ENCODE data around the gene GOT2.
"Not testable (repeated sequence)": the region's sequence is repeated elsewhere in the genome, so short reads cannot be mapped to it uniquely, and the experiment has no call there.

Gene GOT2

DNA sequence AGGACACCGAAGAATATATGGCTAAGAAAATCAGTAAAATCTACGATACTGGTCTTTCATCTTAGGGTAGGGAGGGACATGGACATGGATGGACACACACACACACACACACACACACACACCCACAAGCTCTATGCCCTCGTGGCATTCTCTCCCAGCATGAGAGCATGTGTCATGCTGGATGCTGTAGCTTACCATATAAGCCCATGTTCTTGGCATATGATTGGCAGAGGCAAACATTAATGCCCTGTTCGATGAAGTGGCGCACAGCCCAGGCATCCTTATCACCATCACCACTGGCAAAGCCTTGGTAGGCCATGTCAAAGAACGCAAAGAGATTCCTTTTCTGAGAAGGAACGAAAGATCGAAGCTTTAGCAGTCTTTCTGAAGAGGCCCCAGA is 17.6 kb downstream of the GOT2 start:
- DNase-seq = no peak

- DNase-seq = no peak
These were observed 20.4 kb downstream of the GOT2 start for GRCh38 chr16:58713742-58714141.

- no peak for DNase-seq
These were observed 24.8 kb downstream of the GOT2 start for GRCh38 chr16:58709333-58709732.

GRCh38 chr16:58699151-58699550 is 35.0 kb downstream of the GOT2 start:
- no peak for DNase-seq

DNA sequence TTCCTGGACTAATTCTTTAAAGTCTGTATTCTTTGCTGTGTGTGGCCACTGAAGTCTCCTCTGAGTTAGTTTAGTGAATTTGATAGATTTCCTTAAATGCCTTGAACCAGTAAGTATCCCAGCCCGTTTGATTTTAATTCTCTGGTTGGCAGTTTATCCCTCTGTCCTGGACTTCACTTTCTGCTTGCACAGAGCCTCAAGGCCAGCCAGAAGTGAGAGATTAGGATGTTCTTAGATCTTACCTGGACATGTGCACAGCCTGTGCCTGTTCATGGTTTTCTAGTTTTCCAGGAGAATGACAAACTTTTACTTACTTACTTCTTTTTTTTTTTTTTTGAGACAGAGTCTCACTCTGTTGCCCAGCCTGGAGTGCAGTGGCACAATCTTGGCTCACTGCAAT is 38.7 kb downstream of the GOT2 start:
- no peak for DNase-seq

GRCh38 chr16:58692450-58692849 is 41.7 kb downstream of the GOT2 start:
- DNase-seq = no peak

DNA sequence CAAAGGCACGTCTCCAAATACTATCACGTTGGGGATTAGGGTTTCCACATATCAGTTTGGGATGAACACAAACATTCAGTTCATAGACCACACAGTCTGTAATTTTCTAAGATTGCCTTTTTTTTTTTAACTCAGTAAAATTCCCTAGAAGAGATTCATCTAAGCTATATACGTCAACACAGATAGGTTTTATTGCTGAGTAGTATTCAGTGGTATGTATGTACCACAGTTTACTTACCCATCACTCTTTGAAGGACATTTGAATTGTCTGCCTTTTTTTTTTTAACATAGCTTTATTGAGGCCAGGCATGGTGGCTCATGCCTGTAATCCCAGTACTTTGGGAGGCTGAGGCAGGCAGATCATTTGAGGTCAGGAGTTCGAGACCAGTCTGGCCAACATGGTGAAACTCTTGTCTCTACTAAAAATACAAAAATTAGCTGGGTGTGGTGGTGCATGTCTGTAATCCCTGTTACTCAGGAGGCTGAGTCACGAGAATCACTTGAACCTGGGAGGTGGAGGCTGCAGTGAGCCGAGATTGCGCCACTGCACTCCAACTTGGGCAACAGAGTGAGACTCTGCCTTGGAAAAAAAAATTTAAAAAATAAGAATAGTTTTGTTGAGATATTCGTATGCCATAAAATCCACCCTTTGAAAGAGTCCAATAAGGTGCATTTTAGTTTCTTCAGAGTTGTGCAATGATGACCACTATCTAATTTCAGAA is 47.0 kb downstream of the GOT2 start:
- DNase-seq = not testable (repeated sequence)

DNA sequence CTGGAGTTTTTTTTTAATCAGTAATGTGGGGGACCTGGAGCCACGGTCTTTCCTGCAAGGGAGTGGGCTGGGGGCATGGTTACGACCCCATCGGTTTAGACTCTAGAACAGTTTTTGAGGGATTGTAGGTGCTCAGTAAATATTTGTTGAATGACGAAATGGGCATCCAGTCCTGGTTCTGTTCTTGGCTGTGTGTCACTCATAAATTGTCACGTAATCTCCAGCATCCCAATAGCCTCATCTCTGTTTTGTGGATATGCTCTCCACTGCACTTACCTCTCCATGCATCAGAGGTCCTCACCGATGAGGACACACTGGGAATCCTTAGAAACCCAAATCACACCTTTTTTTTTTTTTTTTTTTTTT is 49.0 kb downstream of the GOT2 start:
- no peak for DNase-seq

DNA sequence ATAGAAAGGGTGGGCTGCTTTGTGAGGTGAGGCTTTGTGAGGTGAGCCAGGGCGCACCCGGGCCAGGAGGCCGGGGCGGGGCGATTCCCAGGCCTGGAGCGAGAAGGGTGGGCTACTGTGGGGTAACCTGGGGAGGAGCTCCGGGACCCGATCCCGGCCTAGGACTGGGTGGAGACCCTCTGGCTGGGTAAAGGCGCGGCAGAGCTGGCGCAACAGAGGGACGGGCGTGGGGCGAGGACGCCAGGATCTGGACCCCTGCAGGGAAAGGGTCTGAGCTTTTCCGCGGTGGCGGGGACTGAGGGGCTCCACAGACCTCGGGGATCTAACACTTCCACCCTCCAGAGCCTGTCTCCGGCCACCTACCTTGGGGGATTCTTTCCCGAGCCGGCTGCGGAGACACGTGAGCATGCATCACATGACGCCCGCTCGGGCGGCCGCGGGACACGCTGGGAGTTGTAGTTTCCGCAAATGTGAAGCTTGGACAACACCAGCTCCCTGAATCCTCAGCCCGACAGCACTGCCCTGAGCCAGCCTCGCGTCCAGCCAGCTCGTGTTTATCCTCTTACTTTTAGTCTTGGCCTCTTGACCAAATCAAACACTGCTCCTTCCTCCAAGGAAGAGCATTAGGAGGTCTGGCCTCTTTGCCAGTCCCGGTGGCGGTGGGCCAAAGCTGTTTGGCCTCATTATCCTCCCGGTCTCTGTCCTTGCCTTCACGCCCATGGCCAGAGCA is 49.6 kb downstream of the GOT2 start, which contains the start of gene SLC38A7:
SLC38A7 (minus strand) TSS at position 417 of the 730 bp plus-strand sequence. CDS start 4,644 bp downstream, outside the sequence.
- peak; percentile 59 to 78 (median 71) for DNase-seq

GRCh38 chr16:58684001-58684353 is 50.1 kb downstream of the GOT2 start:
- DNase-seq = peak in 1 of 3 experiments; percentile 33

DNA sequence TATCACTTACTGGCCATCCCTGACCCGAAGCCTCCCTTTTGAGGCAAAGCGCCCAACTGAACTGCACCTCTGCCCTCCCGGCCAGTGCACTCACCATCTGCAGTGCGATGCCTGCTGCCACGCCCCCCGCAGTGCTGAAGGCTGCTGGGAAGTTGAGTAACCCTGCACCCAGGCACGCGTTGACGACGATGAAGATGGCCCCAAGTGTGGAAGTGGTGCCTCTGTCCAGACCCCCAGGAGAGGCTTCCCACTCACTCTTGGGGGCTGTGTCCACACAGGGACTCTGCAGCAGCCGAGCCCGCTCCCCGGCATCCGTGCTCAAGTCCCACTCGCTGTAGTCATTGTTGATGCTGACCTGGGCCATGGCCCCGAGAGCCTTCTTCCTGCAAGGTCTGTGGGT is 54.4 kb downstream of the GOT2 start:
- no peak for DNase-seq

DNA sequence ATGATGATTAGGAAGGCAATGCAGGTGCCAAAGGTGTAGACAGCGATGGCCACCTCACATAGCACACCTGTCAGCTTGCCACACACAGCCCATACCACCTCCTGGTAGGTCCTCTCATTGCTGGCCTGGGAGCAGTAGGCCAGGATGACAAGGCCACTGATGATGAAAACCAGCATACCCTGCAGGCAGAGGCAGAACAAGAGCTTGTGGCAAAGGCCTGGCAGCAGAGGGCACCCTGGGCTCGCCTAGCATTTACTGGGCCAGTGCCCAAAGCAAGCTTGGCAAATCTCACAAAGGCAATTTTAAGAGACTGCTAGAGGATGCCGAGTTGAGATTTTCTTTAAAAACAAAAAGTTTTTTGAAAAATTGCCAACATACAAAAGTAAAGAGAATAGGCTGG is 55.4 kb downstream of the GOT2 start:
- DNase-seq = no peak

GRCh38 chr16:58678269-58678668 is 55.8 kb downstream of the GOT2 start:
- DNase-seq = no peak

GRCh38 chr16:58670946-58671583 is 63.1 kb downstream of the GOT2 start:
- no peak for DNase-seq

DNA sequence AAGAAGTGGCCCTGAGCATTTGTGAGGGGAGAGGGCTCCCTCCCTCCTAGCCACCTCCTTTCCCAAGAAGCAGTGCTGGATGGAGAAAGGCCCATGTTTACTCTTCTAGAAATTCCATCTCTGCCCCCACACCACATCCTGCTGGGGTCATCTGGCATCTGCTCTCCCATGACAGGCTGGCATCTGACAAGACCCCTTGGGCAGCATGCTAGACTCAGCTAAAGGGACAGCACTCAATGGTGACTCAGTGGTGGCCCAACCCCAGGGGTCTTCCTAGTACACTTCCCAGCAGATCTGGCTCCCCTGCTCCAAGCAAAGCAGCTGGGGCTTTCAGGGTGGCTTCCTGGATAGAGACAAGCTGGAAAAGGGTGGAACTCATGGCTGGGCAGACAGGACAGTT is 63.9 kb downstream of the GOT2 start:
- DNase-seq = no peak

GRCh38 chr16:58665200-58665599 is 68.9 kb downstream of the GOT2 start:
- DNase-seq = no peak

- peak; percentile 40 to 83 (median 52) for DNase-seq
These were observed 72.8 kb downstream of the GOT2 start for GRCh38 chr16:58661199-58661830.

DNA sequence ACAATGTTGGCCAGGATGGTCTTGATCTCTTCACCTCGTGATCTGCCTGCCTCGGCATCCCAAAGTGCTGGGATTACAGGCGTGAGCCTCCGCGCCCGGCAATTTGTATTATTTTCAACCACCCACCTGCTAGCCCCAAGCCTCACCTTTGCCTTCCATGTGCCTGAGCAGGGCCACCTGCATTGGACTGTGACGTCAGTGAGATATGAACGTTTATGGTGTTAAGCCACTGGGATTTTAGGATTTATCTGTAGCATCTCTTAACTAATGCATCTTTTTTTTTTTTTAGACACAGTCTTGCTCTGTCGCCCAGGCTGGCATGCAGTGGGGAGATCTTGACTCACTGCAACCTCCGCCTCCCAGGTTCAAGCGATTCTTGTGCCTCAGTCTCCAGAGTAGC is 74.2 kb downstream of the GOT2 start:
- not testable (repeated sequence) for DNase-seq

DNA sequence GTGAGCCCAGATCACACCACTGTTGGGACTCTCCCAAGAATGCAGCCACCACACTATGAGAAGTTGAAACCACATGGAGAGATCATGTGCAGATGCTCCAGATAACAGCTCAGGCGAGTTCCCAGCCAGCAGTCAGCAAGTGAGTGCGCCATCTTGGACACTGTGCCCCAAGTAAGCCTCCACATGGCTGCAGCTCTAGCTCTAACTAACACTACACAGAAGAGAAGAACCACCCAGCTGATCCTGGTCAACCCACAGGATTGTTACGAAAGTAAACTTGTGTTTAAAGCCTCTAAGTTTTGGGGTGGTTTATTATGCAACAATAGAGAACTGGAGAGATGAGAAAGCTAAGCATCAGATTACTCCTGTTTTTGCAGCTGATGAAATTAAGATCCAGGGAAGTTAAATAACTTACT is 75.3 kb downstream of the GOT2 start:
- DNase-seq = no peak

Measured in NCI-H1417 (cell line).